Cardiac fibroblast (primary cell): Measurements from ENCODE around the gene KCNJ16.

Experiments used
- DNase-seq, 2 donors: peaks; one replicate each; pipeline versions ENCODE4 v3.0.0 to v3.0.0-alpha.2; 2010; ENCODE audit warnings: low read depth in 2 of 2
- H3K4me3 ChIP-seq, 2 donors: replicated peaks in 1 of 2; 1 replicate in 1 of 2; 2 replicates in 1 of 2; pipeline ENCODE4 v1.5.1; 2011; ENCODE audit warnings: low read depth in 2 of 2, low read length in 2 of 2, mild to moderate bottlenecking in 2 of 2, moderate library complexity in 1 of 2
- CTCF ChIP-seq: IDR thresholded peaks from one replicate; pipeline ENCODE4 v1.5.1; 2011; ENCODE audit warnings: low read depth, mild to moderate bottlenecking, low read length, inconsistent platforms

KCNJ16 gene

GRCh38 chr17:70107904-70108565, 33.0 kb downstream of the KCNJ16 start:
- no peak for TF ChIP-seq CTCF
- no peak for DNase-seq

GRCh38 chr17:70109497-70109896, 34.5 kb downstream of the KCNJ16 start:
- no peak for TF ChIP-seq CTCF
- no peak overlapping the region for H3K4me3 ChIP-seq
- peak in 1 of 2 donors; percentile 42 for DNase-seq

More at GRCh38 chr17:70107904-70108565, 33.0 kb downstream of the KCNJ16 start:
- H3K4me3 ChIP-seq, result no peak overlapping the region

- peak; percentile 37 to 91 for DNase-seq
- TF ChIP-seq CTCF, result no peak
- no peak overlapping the region for H3K4me3 ChIP-seq
Observed at GRCh38 chr17:70110443-70110880, 35.4 kb downstream of the KCNJ16 start.

GRCh38 chr17:70111201-70111600, 36.2 kb downstream of the KCNJ16 start:
- DNase-seq, result no peak
- TF ChIP-seq CTCF, result no peak
- H3K4me3 ChIP-seq, result no peak overlapping the region

- DNase-seq, result no peak
- TF ChIP-seq CTCF, result no peak
- H3K4me3 ChIP-seq, result no peak overlapping the region
Observed at GRCh38 chr17:70114405-70114804, 39.4 kb downstream of the KCNJ16 start.

- no peak for DNase-seq
- TF ChIP-seq CTCF, result no peak
- H3K4me3 ChIP-seq, result no peak overlapping the region
Observed at GRCh38 chr17:70115126-70115525, 40.1 kb downstream of the KCNJ16 start.

- TF ChIP-seq CTCF, result no peak
- DNase-seq, result no peak
- no peak overlapping the region for H3K4me3 ChIP-seq
Observed at GRCh38 chr17:70116919-70117318, 41.9 kb downstream of the KCNJ16 start.
